ENCODE measurements around the gene GMPPA.

The GMPPA gene

GRCh38 chr2:219475278-219475677 is 23.4 kb upstream of the GMPPA start:
- H3K4me3 ChIP-seq (ENCODE audit: low read length) = no peak overlapping the region
- DNase-seq (ENCODE audit: low read depth) = no peak
- TF ChIP-seq CTCF (conservative IDR thresholded peaks at IDR 0.05; ENCODE audit: low read depth, low read length) = no peak

- no peak overlapping the region for H3K4me3 ChIP-seq (ENCODE audit: low read length)
- DNase-seq (ENCODE audit: low read depth) = no peak
Measured at GRCh38 chr2:219475697-219476651, 22.7 kb upstream of the GMPPA start.

DNA sequence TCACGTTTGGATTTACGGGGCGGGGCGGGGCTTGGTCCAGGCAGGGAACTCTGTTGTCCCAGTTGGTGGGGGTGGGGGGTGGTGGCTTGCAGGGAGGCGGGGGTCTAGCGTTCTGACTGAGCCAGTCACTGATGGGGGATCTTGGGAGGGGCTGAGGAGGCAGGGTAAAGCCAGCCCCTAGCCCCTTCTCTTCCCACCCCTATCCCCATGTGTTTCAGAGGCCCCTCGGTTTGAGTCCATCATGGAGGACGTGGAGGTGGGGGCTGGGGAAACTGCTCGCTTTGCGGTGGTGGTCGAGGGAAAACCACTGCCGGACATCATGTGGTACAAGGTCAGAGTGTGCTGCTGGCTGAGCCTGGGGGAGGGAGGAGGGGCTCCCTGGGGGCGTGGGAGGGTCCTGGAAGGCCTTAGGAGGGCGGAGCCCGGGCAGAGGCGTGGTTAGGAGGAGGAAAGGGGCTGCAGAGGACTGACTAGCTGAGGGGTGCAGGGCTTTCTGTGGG is 22.0 kb upstream of the GMPPA start:
- no peak overlapping the region for H3K4me3 ChIP-seq (ENCODE audit: low read length)
- DNase-seq (ENCODE audit: low read depth) = no peak
- TF ChIP-seq CTCF (conservative IDR thresholded peaks at IDR 0.05; ENCODE audit: low read depth, low read length) = no peak

More at GRCh38 chr2:219475697-219476651, 22.7 kb upstream of the GMPPA start:
- peak; percentile 97 for TF ChIP-seq CTCF (conservative IDR thresholded peaks at IDR 0.05; ENCODE audit: low read depth, low read length)

GRCh38 chr2:219477179-219477578 is 21.5 kb upstream of the GMPPA start:
- DNase-seq (ENCODE audit: low read depth) = no peak
- H3K4me3 ChIP-seq (ENCODE audit: low read length) = no peak overlapping the region
- TF ChIP-seq CTCF (conservative IDR thresholded peaks at IDR 0.05; ENCODE audit: low read depth, low read length) = no peak

- H3K4me3 ChIP-seq (ENCODE audit: low read length) = no peak overlapping the region
- no peak for DNase-seq (ENCODE audit: low read depth)
- TF ChIP-seq CTCF (conservative IDR thresholded peaks at IDR 0.05; ENCODE audit: low read depth, low read length) = no peak
Measured at GRCh38 chr2:219477815-219478214, 20.9 kb upstream of the GMPPA start.

DNA sequence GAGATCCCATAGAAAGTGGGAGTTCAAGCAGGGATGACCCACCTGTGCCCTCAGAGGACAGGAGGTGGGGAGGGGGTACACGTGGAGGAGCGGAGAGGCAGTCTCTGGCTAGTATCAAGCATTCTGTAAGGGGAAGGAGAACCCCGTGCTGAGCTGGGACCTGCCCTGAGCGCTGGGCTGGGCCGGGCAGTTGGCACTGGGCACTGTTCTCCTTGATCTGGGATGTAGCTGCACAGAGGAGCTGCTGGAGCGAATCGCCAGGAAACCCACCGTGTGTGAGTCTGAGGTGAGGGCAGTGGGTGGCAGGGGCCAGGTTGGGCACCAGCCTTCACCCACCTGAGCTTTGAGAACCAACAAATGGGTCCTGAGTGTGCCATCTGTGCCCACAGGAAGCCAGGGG is 19.8 kb upstream of the GMPPA start:
- no peak overlapping the region for H3K4me3 ChIP-seq (ENCODE audit: low read length)
- DNase-seq (ENCODE audit: low read depth) = no peak
- TF ChIP-seq CTCF (conservative IDR thresholded peaks at IDR 0.05; ENCODE audit: low read depth, low read length) = no peak

GRCh38 chr2:219480004-219480403 is 18.7 kb upstream of the GMPPA start:
- TF ChIP-seq CTCF (conservative IDR thresholded peaks at IDR 0.05; ENCODE audit: low read depth, low read length) = no peak
- no peak overlapping the region for H3K4me3 ChIP-seq (ENCODE audit: low read length)
- DNase-seq (ENCODE audit: low read depth) = no peak

All from retinal pigment epithelial cell (primary cell).